CD4-positive, CD25-positive, alpha-beta regulatory T cell (primary cell): Measurements from ENCODE around the gene KRT38. TPM values are rescaled to one million over a fixed set of nuclear protein-coding genes. Genes with fewer than 3 reads are reported as not detected.
A peak's percentile ranks its signal among the peaks of the same experiment; 100 is the strongest.

ENCODE experiments used
- ATAC-seq, 2 donors: fragments of 150-1000 bp; cut with Tn5 transposase; one replicate each; pipeline ENCODE4 v1.10.0; 2021; ENCODE audit warnings: low read depth in 2 of 2, moderate number of reproducible peaks in 2 of 2, moderate library complexity in 1 of 2
- DNase-seq, 3 donors: peaks; one replicate each; pipeline versions ENCODE4 v3.0.0 to v3.0.0-alpha.2; 2012 to 2022; ENCODE audit warnings: mixed read lengths in 1 of 3
- H3K27ac ChIP-seq: one replicate; pipeline ENCODE4 v1.7.0; 2013; ENCODE audit warnings: mild to moderate bottlenecking, low read length; ENCODE audit not compliant: insufficient read depth, poor library complexity, severe bottlenecking
- H3K27me3 ChIP-seq: one replicate; pipeline ENCODE4 v1.7.0; 2013; ENCODE audit warnings: low read length; ENCODE audit not compliant: control insufficient read depth, insufficient read depth
- H3K36me3 ChIP-seq: one replicate; pipeline ENCODE4 v1.7.0; 2013; ENCODE audit warnings: mild to moderate bottlenecking, low read length, moderate library complexity; ENCODE audit not compliant: control insufficient read depth, insufficient read depth
- H3K4me1 ChIP-seq: 2 replicates; pipeline ENCODE4 v1.7.0; 2013; ENCODE audit warnings: mild to moderate bottlenecking, low read length; ENCODE audit not compliant: insufficient read depth, control insufficient read depth, poor library complexity, severe bottlenecking
- H3K4me3 ChIP-seq: one replicate; pipeline ENCODE4 v1.7.0; 2013; ENCODE audit warnings: low read depth, mild to moderate bottlenecking, low read length, moderate library complexity
- H3K9me3 ChIP-seq, 2 experiments: 1 replicate in 1 of 2; 2 replicates in 1 of 2; pipeline ENCODE4 v1.7.0; 2013; ENCODE audit warnings: low read length in 2 of 2, mild to moderate bottlenecking in 1 of 2, moderate library complexity in 1 of 2; ENCODE audit not compliant: control insufficient read depth in 2 of 2
- H3K27ac Mint-ChIP-seq, 3 donors: one replicate each; pipeline ENCODE4 v1.8.0; 2020 to 2022; ENCODE audit warnings: mild to moderate bottlenecking in 3 of 3, mixed read lengths in 3 of 3, moderate library complexity in 2 of 3
- H3K27me3 Mint-ChIP-seq: one replicate; pipeline ENCODE4 v1.8.0; 2022; ENCODE audit warnings: mild to moderate bottlenecking, mixed read lengths
- H3K36me3 Mint-ChIP-seq: one replicate; pipeline ENCODE4 v1.8.0; 2020; ENCODE audit warnings: mixed read lengths
- H3K4me1 Mint-ChIP-seq, 4 donors: one replicate each; pipeline ENCODE4 v1.8.0; 2020 to 2022; ENCODE audit warnings: mixed read lengths in 4 of 4, mild to moderate bottlenecking in 1 of 4
- H3K4me3 Mint-ChIP-seq, 4 donors: one replicate each; pipeline ENCODE4 v1.8.0; 2020 to 2022; ENCODE audit warnings: mild to moderate bottlenecking in 4 of 4, mixed read lengths in 4 of 4, moderate library complexity in 3 of 4
- H3K9me3 Mint-ChIP-seq, 7 donors: one replicate each; pipeline ENCODE4 v1.8.0; 2020 to 2022; ENCODE audit warnings: mixed read lengths in 7 of 7, mild to moderate bottlenecking in 3 of 7, moderate library complexity in 2 of 7
- polyA plus RNA-seq, 4 donors: library from polyadenylated mRNA; unstranded; fragments of 300-500 nt; fragmentation: Illumina TruSeq; gene quantifications; one replicate each; pipeline ENCODE4 v1.2.3, GENCODE V29; 2021
- total RNA-seq: library from RNA; stranded (reverse); gene quantifications from one replicate; pipeline ENCODE4 v1.2.3, GENCODE V29; 2022

Gene KRT38
- total and polyA plus RNA-seq, 5 donors from 2014 or later = not detected

DNA sequence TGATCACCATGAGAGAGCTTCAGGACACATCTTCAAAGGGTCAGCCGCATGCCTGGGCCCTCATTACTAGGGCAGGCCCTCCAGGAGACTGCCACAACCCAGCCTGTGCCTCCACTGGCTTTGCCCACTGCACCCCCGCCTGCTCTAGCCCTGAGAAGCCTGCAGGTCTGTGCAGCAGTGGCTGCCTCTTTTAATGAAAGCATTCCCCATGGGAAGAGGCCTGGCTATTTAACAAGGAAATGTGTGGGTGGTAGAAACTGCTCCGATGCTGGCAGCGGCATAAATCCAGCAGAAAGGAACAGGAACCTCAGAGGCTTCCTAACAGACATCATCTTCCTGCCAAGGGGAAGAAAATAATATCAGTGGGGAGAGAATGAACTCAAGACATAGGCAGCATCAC is 26.8 kb upstream of the KRT38 start:
- no peak overlapping the region for H3K27ac ChIP-seq
- Mint-ChIP-seq H3K4me1 (no peaks in the 10 kb centered on the region), H3K27ac (no peak overlapping the region), H3K36me3 (no peaks in the 10 kb centered on the region), H3K4me3 (no peak overlapping the region), H3K27me3 (peaks cover 11% of the 10 kb centered on the region), H3K9me3 (peaks cover 0 to 9% (median 0%) of the 10 kb centered on the region in 7 donors)
- H3K4me1 ChIP-seq = no peaks in the 10 kb centered on the region
- peaks cover 0 to 3% of the 10 kb centered on the region in 2 experiments for H3K9me3 ChIP-seq
- no peak overlapping the region for H3K4me3 ChIP-seq
- H3K27me3 ChIP-seq = peaks cover 2% of the 10 kb centered on the region
- no peaks in the 10 kb centered on the region for H3K36me3 ChIP-seq
- DNase-seq (no peak), ATAC-seq (no peak)

GRCh38 chr17:41466988-41467387 is 26.2 kb upstream of the KRT38 start, which contains the start of gene KRT32:
Gene KRT32 (minus strand): TSS chr17:41467386. CDS start chr17:41467325, 61 bp downstream.
- H3K27me3 ChIP-seq = peaks cover 2% of the 10 kb centered on the region
- Mint-ChIP-seq H3K36me3 (no peaks in the 10 kb centered on the region), H3K27ac (no peak within 1 kb of the TSS), H3K4me3 (no peak within 1 kb of the TSS), H3K9me3 (peaks cover 0 to 9% (median 0%) of the 10 kb centered on the region in 7 donors), H3K4me1 (no peaks in the 10 kb centered on the region), H3K27me3 (peaks cover 11% of the 10 kb centered on the region)
- no peak for ATAC-seq
- no peak within 1 kb of the TSS for H3K27ac ChIP-seq
- no peak for DNase-seq
- H3K4me1 ChIP-seq = no peaks in the 10 kb centered on the region
- H3K4me3 ChIP-seq = no peak within 1 kb of the TSS
- no peaks in the 10 kb centered on the region for H3K36me3 ChIP-seq
- peaks cover 0 to 3% of the 10 kb centered on the region in 2 experiments for H3K9me3 ChIP-seq

DNA sequence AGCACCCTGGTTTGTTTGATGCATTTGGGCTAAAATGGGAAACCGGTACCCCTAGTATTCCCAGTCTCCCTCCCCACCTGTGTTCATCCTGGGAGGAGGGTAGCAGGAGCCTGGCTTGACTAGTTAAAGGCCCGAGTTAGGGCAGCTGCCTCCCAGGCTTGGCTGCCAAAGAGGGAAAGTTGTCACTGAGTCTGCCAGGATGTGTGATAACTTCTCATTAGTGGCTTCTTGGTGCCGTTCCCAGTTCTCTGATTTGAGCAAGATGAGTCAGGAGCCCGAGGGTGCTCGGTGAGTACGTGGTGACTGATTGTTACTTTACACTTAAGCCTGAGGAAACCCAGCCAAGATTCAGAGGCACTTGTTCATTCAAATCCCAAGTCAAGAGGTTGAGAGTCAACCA is 23.9 kb upstream of the KRT38 start:
- Histone ChIP-seq H3K27ac (no peak overlapping the region), H3K4me1 (no peaks in the 10 kb centered on the region), H3K36me3 (no peaks in the 10 kb centered on the region), H3K27me3 (peaks cover 2% of the 10 kb centered on the region), H3K9me3 (no peaks in the 10 kb centered on the region), H3K4me3 (no peak overlapping the region)
- DNase-seq = no peak
- ATAC-seq = no peak
- Mint-ChIP-seq H3K9me3 (peaks cover 0 to 4% (median 0%) of the 10 kb centered on the region in 7 donors), H3K4me1 (no peaks in the 10 kb centered on the region), H3K4me3 (no peak overlapping the region), H3K27me3 (peaks cover 16% of the 10 kb centered on the region), H3K36me3 (no peaks in the 10 kb centered on the region), H3K27ac (no peak overlapping the region)

DNA sequence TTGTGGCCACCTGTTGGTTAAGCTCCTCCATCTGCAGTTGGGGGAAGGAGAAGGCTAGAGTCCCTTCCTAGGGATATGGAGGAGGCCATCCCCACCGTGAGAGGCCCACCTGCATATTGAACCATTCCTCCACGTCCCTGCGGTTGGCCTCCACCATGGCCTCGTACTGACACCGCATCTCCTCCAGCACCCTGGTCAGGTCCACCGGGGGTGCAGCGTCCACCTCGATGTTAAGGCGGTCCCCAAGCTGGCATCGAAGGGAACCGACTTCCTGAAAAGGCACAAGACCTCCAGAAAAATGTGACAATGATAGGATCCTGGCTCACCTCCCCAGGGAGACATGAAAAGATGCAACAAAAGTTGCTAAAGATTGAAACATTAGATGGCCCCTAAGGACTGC is 23.4 kb upstream of the KRT38 start:
- no peaks in the 10 kb centered on the region for H3K4me1 ChIP-seq

DNA sequence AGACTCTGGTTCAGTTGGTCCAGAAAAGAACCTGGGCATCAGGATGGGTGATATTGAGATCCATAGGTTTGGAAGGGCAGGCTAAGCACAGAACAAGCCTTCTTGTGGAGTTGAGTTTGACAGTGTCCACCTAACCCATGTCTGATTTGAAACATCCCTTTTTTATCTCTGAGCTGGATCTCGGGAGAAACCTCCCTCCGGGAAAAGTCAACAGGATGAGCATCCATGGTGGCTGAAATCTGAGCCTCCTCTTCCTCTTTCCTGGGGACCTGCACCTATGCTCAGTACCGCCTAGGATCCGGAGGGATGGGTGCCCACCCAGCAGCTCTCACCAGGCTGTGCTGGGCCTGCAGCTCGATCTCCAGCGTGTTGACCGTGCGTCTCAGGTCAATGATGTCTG is 23.0 kb upstream of the KRT38 start:
- Mint-ChIP-seq H3K27me3 (peaks cover 8% of the 10 kb centered on the region), H3K4me1 (no peaks in the 10 kb centered on the region), H3K4me3 (peak overlapping the region in 1 of 4 donors; percentile 74), H3K9me3 (peaks cover 0 to 4% (median 0%) of the 10 kb centered on the region in 7 donors), H3K27ac (no peak overlapping the region), H3K36me3 (no peaks in the 10 kb centered on the region)
- Histone ChIP-seq H3K27ac (no peak overlapping the region), H3K4me1 (no peaks in the 10 kb centered on the region), H3K9me3 (no peaks in the 10 kb centered on the region), H3K36me3 (no peaks in the 10 kb centered on the region), H3K27me3 (peaks cover under 1% of the 10 kb centered on the region), H3K4me3 (no peak overlapping the region)
- no peak for DNase-seq
- no peak for ATAC-seq

More for the DNA sequence above, 23.4 kb upstream of the KRT38 start:
- H3K27me3 Mint-ChIP-seq = peaks cover 12% of the 10 kb centered on the region
- no peak overlapping the region for H3K4me3 ChIP-seq
- ATAC-seq = no peak
- H3K27me3 ChIP-seq = peaks cover 2% of the 10 kb centered on the region
- H3K36me3 ChIP-seq = no peaks in the 10 kb centered on the region
- H3K9me3 ChIP-seq = no peaks in the 10 kb centered on the region
- H3K9me3 Mint-ChIP-seq = peaks cover 0 to 4% (median 0%) of the 10 kb centered on the region in 7 donors
- peak overlapping the region in 1 of 4 donors; percentile 74 for H3K4me3 Mint-ChIP-seq
- no peaks in the 10 kb centered on the region for H3K36me3 Mint-ChIP-seq
- no peak overlapping the region for H3K27ac ChIP-seq
- no peaks in the 10 kb centered on the region for H3K4me1 Mint-ChIP-seq
- no peak overlapping the region for H3K27ac Mint-ChIP-seq
- DNase-seq = no peak

DNA sequence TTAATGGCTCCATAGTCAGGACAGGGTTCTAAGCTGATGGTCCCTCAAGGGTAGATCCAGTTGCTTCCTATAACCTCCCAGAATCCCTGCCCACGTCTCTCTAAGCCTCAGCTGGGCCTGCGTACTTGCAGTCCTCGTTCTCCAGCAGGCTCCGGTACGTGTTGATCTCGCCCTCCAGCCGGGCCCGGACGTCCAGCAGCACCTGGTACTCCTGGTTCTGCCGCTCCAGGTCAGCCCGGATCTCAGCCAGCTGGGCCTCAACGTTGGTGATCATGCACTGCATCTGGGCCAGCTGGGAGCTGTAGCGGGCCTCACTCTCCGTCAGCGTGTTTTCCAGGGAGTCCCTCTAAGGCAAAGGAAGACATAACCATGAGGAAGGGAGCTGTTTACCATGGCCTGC is 21.9 kb upstream of the KRT38 start:
- peaks cover 5% of the 10 kb centered on the region for H3K27me3 Mint-ChIP-seq
- no peaks in the 10 kb centered on the region for H3K9me3 ChIP-seq

DNA sequence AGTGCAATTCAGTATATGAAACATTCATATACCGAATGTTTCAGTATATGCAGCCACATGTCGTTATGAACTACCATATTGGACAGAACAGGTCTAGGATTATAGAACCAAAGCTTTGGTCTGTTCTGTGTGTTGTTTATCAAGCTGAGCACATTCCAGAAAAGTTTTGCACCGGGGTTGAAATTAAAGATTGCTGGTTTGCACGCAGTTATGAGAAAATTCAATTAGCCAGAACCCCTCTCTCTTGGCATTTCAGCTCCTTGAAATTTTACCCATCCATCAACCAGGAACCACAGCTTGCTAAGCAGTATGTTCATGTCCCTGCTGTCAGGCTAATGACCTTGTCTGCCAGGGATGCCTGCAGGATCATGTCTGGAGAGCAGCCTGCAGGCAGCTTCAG is 16.9 kb upstream of the KRT38 start:
- no peaks in the 10 kb centered on the region for H3K36me3 Mint-ChIP-seq

More for the DNA sequence above, 21.9 kb upstream of the KRT38 start:
- no peaks in the 10 kb centered on the region for H3K36me3 Mint-ChIP-seq
- peaks cover 2% of the 10 kb centered on the region for H3K27me3 ChIP-seq
- no peak overlapping the region for H3K4me3 Mint-ChIP-seq
- H3K27ac ChIP-seq = no peak overlapping the region
- no peak overlapping the region for H3K4me3 ChIP-seq
- H3K36me3 ChIP-seq = no peaks in the 10 kb centered on the region
- H3K9me3 Mint-ChIP-seq = peaks cover 0 to 4% (median 0%) of the 10 kb centered on the region in 7 donors
- no peak for DNase-seq
- no peak for ATAC-seq
- H3K4me1 ChIP-seq = no peaks in the 10 kb centered on the region
- no peak overlapping the region for H3K27ac Mint-ChIP-seq
- H3K4me1 Mint-ChIP-seq = no peaks in the 10 kb centered on the region

DNA sequence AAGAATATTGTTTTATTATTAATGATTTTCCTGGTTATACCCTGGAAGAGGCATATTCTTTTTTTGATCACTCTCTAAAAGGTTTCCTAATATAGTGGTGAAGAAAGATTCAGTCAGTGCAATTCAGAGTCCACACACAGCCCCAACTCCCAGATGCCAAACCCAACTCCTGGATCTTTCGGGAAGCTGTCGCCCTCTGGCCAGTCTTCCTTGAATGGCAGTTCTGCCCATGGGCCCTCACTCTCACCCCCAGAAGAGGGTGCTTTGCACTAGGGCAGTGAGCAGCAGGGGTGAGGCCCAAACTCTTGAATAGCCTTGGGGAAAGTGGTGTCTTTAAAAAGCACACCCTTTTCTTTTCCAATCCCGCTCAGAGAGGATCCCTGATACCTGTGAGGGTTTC is 15.4 kb upstream of the KRT38 start:
- H3K4me1 ChIP-seq = no peaks in the 10 kb centered on the region
- Mint-ChIP-seq H3K36me3 (no peaks in the 10 kb centered on the region), H3K27ac (no peak overlapping the region), H3K4me3 (no peak overlapping the region), H3K27me3 (peaks cover 12% of the 10 kb centered on the region), H3K4me1 (no peaks in the 10 kb centered on the region), H3K9me3 (peaks cover 0 to 4% (median 0%) of the 10 kb centered on the region in 7 donors)
- H3K27ac ChIP-seq = no peak overlapping the region
- no peak for DNase-seq
- no peaks in the 10 kb centered on the region for H3K9me3 ChIP-seq
- H3K27me3 ChIP-seq = peaks cover 2% of the 10 kb centered on the region
- no peaks in the 10 kb centered on the region for H3K36me3 ChIP-seq
- no peak overlapping the region for H3K4me3 ChIP-seq
- no peak for ATAC-seq

More for the DNA sequence above, 16.9 kb upstream of the KRT38 start:
- DNase-seq (no peak), ATAC-seq (no peak)
- H3K27ac Mint-ChIP-seq = no peak overlapping the region
- Histone ChIP-seq H3K27me3 (peaks cover 2% of the 10 kb centered on the region), H3K36me3 (no peaks in the 10 kb centered on the region), H3K4me3 (no peak overlapping the region), H3K27ac (no peak overlapping the region), H3K9me3 (no peaks in the 10 kb centered on the region), H3K4me1 (no peaks in the 10 kb centered on the region)
- H3K9me3 Mint-ChIP-seq = peaks cover 0 to 4% (median 0%) of the 10 kb centered on the region in 7 donors
- H3K4me1 Mint-ChIP-seq = no peaks in the 10 kb centered on the region
- peaks cover 9% of the 10 kb centered on the region for H3K27me3 Mint-ChIP-seq
- H3K4me3 Mint-ChIP-seq = no peak overlapping the region
